Measurements from ENCODE around the gene FBXO38. TPM values are rescaled to one million over a fixed set of nuclear protein-coding genes. Genes with fewer than 3 reads are reported as not detected.

FBXO38 gene
- total and polyA plus RNA-seq, 2 of the 4 experiments (the other 2 are of a cell fraction), result 14.9 to 70.1 TPM

DNA sequence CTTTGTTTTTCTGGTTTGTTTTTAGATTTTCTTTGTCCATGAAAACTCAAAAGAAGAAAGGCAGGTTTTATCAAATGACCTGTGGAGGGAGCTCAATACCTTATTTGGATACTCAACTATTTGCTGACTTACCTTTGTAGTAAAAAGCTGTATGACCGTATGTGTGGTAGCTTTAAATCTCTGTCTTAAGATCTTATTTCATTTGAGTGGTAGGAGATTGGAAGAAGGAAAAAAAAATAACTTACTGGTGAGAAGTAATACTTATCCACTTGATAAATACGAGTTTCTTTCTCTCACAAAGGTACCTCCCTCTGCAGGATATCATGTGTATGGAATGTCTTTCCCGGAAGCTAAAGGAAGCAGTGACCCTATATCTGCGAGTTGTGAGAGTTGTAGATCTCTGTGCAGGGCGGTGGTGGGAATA lies 15.0 kb downstream of the FBXO38 start:
- no peak overlapping the region for H3K14ac ChIP-seq (replicated peaks; ENCODE audit: low read depth, low read length)
- no peak overlapping the region for H4K91ac ChIP-seq (ENCODE audit: insufficient read depth, low read depth, low read length)
- H3K4me1 ChIP-seq (ENCODE audit: control insufficient read depth, insufficient read depth, low read length), result peaks cover 9% of the 10 kb centered on the region
- no peak overlapping the region for H2AK5ac ChIP-seq (ENCODE audit: low read depth, low read length)
- intact Hi-C loops (cut with micrococcal nuclease) (loop anchor here (5.0 kb wide), 1 partner anchor 34 kb away; no protein-coding TSS in a partner anchor), dilution Hi-C loops (cut with HindIII; ENCODE audit: low sequenced_read_pairs, unreplicated experiment) (no loop called here), in situ Hi-C loops (cut with MboI; ENCODE audit: low sequenced_read_pairs) (no loop called here)
- no peak overlapping the region for H3K27ac ChIP-seq (ENCODE audit: insufficient read depth, low read length)
- no peak overlapping the region for H3K56ac ChIP-seq (ENCODE audit: extremely low read depth, insufficient read depth, low read length)
- H3K4me3 ChIP-seq (ENCODE audit: insufficient read depth, low read depth, low read length), result no peak overlapping the region
- WGBS, 2 experiments (ENCODE audit: extremely low coverage in 2 of 2, insufficient read length in 1 of 2), result 100% methylated on average over 2 of the region's 5 CpGs; no CpG with 5 or more reads in 1 of the 2 experiments
- no peak overlapping the region for H3K4me2 ChIP-seq (ENCODE audit: low read depth, low read length)
- CTCF ChIA-PET, result interaction anchor here (0.6 to 1.1 kb wide), 5 partner anchors 17 to 1591 kb away, joined by 3 to 4 read pairs (median 3); no protein-coding TSS in a partner anchor
- H3K23ac ChIP-seq (ENCODE audit: low read depth, low read length), result no peak overlapping the region
- H3K18ac ChIP-seq (ENCODE audit: low read depth, low read length), result no peak overlapping the region
- H2BK20ac ChIP-seq (ENCODE audit: low read depth, low read length), result no peak overlapping the region
- no peaks in the 10 kb centered on the region for H3K27me3 ChIP-seq (ENCODE audit: control insufficient read depth, insufficient read depth, low read length)
- H2BK15ac ChIP-seq (ENCODE audit: low read depth, low read length), result no peak overlapping the region
- H3K4ac ChIP-seq (ENCODE audit: low read depth, low read length), result no peak overlapping the region
- no TSS peak for BruUV-seq (replicated peaks)
- H2BK5ac ChIP-seq (ENCODE audit: low read depth, low read length, poor library complexity, severe bottlenecking), result no peak overlapping the region
- peaks cover 5% of the 10 kb centered on the region; the same call in 1 of the 2 replicates for H3K9me1 ChIP-seq (ENCODE audit: insufficient read depth, low read length)
- H2AK9ac ChIP-seq (replicated peaks; ENCODE audit: low read depth, low read length, poor library complexity), result no peak overlapping the region
- no peak overlapping the region for H2BK120ac ChIP-seq (ENCODE audit: low read depth, low read length)
- H3K9ac ChIP-seq (ENCODE audit: low read depth, low read length), result no peak overlapping the region
- no peak overlapping the region for H4K8ac ChIP-seq (ENCODE audit: low read depth in 2 of 2, low read length in 2 of 2)
- peaks cover 9% of the 10 kb centered on the region; the same call in 1 of the 2 replicates for H4K20me1 ChIP-seq (ENCODE audit: insufficient read depth, low read length)
- DNase-seq (no peak), ATAC-seq (ENCODE audit: low read depth) (no peak)
- POLR2A ChIA-PET (ENCODE audit: unreplicated experiment), result no interaction called here
- H3K79me1 ChIP-seq (ENCODE audit: low read depth in 1 of 2, low read length in 2 of 2), result peaks cover 21 to 36% of the 10 kb centered on the region in 2 experiments
- TF ChIP-seq FOS (IDR thresholded peaks at IDR 0.05; ENCODE audit: low read depth, low read length) (no peak), RCOR1 (IDR thresholded peaks at IDR 0.05; ENCODE audit: insufficient replicate concordance, low read length) (no peak), CHD1 (IDR thresholded peaks at IDR 0.05; ENCODE audit: low read depth, low read length) (no peak), BHLHE40 (IDR thresholded peaks at IDR 0.05; ENCODE audit: low read depth, low read length) (no peak), NFE2L2 (IDR thresholded peaks at IDR 0.05; ENCODE audit: low read depth, low read length) (no peak), RFX5 (IDR thresholded peaks at IDR 0.05; ENCODE audit: low read depth, low read length) (no peak), MAFK (IDR thresholded peaks at IDR 0.05; ENCODE audit: low read depth, low read length) (no peak), MXI1 (IDR thresholded peaks at IDR 0.05; ENCODE audit: borderline replicate concordance, low read depth, low read length) (no peak), CEBPB (IDR thresholded peaks at IDR 0.05; ENCODE audit: low read depth, low read length) (no peak), MAZ (IDR thresholded peaks at IDR 0.05; ENCODE audit: borderline replicate concordance, low read depth, low read length) (no peak), SMC3 (IDR thresholded peaks at IDR 0.05; ENCODE audit: low read depth, low read length) (no peak), RAD21 (IDR thresholded peaks at IDR 0.05; ENCODE audit: low read length) (no peak)
- TF ChIP-seq, protein P1, sequence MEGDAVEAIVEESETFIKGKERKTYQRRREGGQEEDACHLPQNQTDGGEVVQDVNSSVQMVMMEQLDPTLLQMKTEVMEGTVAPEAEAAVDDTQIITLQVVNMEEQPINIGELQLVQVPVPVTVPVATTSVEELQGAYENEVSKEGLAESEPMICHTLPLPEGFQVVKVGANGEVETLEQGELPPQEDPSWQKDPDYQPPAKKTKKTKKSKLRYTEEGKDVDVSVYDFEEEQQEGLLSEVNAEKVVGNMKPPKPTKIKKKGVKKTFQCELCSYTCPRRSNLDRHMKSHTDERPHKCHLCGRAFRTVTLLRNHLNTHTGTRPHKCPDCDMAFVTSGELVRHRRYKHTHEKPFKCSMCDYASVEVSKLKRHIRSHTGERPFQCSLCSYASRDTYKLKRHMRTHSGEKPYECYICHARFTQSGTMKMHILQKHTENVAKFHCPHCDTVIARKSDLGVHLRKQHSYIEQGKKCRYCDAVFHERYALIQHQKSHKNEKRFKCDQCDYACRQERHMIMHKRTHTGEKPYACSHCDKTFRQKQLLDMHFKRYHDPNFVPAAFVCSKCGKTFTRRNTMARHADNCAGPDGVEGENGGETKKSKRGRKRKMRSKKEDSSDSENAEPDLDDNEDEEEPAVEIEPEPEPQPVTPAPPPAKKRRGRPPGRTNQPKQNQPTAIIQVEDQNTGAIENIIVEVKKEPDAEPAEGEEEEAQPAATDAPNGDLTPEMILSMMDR (conservative IDR thresholded peaks at IDR 0.05; ENCODE audit: low read depth, low read length), result no peak
- TF ChIP-seq, protein P2, sequence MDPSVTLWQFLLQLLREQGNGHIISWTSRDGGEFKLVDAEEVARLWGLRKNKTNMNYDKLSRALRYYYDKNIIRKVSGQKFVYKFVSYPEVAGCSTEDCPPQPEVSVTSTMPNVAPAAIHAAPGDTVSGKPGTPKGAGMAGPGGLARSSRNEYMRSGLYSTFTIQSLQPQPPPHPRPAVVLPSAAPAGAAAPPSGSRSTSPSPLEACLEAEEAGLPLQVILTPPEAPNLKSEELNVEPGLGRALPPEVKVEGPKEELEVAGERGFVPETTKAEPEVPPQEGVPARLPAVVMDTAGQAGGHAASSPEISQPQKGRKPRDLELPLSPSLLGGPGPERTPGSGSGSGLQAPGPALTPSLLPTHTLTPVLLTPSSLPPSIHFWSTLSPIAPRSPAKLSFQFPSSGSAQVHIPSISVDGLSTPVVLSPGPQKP (IDR thresholded peaks at IDR 0.05; ENCODE audit: borderline replicate concordance, low read depth, low read length), result no peak
- TF ChIP-seq, protein P3, sequence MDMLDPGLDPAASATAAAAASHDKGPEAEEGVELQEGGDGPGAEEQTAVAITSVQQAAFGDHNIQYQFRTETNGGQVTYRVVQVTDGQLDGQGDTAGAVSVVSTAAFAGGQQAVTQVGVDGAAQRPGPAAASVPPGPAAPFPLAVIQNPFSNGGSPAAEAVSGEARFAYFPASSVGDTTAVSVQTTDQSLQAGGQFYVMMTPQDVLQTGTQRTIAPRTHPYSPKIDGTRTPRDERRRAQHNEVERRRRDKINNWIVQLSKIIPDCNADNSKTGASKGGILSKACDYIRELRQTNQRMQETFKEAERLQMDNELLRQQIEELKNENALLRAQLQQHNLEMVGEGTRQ (IDR thresholded peaks at IDR 0.05; ENCODE audit: low read depth, low read length), result no peak
- H2AFZ ChIP-seq (replicated peaks; ENCODE audit: low read length, poor library complexity), result no peak overlapping the region
- no peak overlapping the region for H4K5ac ChIP-seq (ENCODE audit: low read depth, low read length)
- peaks cover 16% of the 10 kb centered on the region for H3K36me3 ChIP-seq (ENCODE audit: control insufficient read depth, insufficient read depth, low read length)
- no peaks in the 10 kb centered on the region for H3K9me3 ChIP-seq (ENCODE audit: control insufficient read depth, insufficient read depth, low read length)

Data from IMR-90 (cell line).